CD4-positive, alpha-beta T cell (primary cell): ENCODE results near the gene NCK2. TPM values are rescaled to one million over a fixed set of nuclear protein-coding genes. Genes with fewer than 3 reads are reported as not detected.
A peak's percentile ranks its signal among the peaks of the same experiment; 100 is the strongest.

Experiments
- ATAC-seq: fragments of 200-7000 bp; cut with Tn5 transposase; one replicate; pipeline ENCODE4 v1.10.0; 2022; ENCODE audit warnings: mild to moderate bottlenecking; ENCODE audit not compliant: poor library complexity
- CTCF ChIA-PET: fragments of 350-600 bp; sonication (Branson Sonifier 250); formaldehyde crosslinking; loops from one replicate; lab custom pipeline; 2021; ENCODE audit warnings: antibody characterized with exemption, inconsistent platforms; lab: Charles Lee
- POLR2A ChIA-PET: fragments of 350-600 bp; sonication (Branson Sonifier 250); formaldehyde crosslinking; loops from one replicate; lab custom pipeline; 2021; ENCODE audit warnings: antibody characterized with exemption, inconsistent platforms; lab: Charles Lee
- DNase-seq, 14 experiments: peaks; one replicate each; pipeline ENCODE4 v3.0.0-alpha.2; 2013 to 2020; ENCODE audit warnings: mixed read lengths in 2 of 14
- H3K27ac ChIP-seq, 2 donors: one replicate each; pipeline versions ENCODE4 v1.5.1 to v1.7.0; 2013; ENCODE audit warnings: low read length in 2 of 2, low read depth in 1 of 2, mild to moderate bottlenecking in 1 of 2
- H3K27me3 ChIP-seq, 2 experiments: 1 replicate in 1 of 2; 2 replicates in 1 of 2; pipeline versions ENCODE4 v1.6.1 to v1.7.0; 2013; ENCODE audit warnings: low read length in 2 of 2, control low read depth in 1 of 2, mild to moderate bottlenecking in 1 of 2, moderate library complexity in 1 of 2; ENCODE audit not compliant: insufficient read depth in 2 of 2, control insufficient read depth in 1 of 2
- H3K36me3 ChIP-seq: one replicate; pipeline ENCODE4 v1.6.1; 2013; ENCODE audit warnings: low read length, control low read depth; ENCODE audit not compliant: insufficient read depth
- H3K4me1 ChIP-seq: one replicate; pipeline ENCODE4 v1.6.1; 2013; ENCODE audit warnings: low read length, control low read depth; ENCODE audit not compliant: insufficient read depth
- H3K4me3 ChIP-seq: one replicate; pipeline ENCODE4 v1.5.1; 2013; ENCODE audit warnings: mild to moderate bottlenecking, low read length, moderate library complexity
- H3K9me3 ChIP-seq, 2 experiments: 1 replicate in 1 of 2; 2 replicates in 1 of 2; pipeline versions ENCODE4 v1.6.1 to v1.7.0; 2013; ENCODE audit warnings: low read length in 2 of 2, mild to moderate bottlenecking in 2 of 2, control low read depth in 1 of 2, moderate library complexity in 1 of 2; ENCODE audit not compliant: control insufficient read depth in 1 of 2, insufficient read depth in 1 of 2
- H3K27ac Mint-ChIP-seq: one replicate; pipeline ENCODE4 v1.8.0; 2020; ENCODE audit warnings: mixed read lengths
- H3K27me3 Mint-ChIP-seq: one replicate; pipeline ENCODE4 v1.8.0; 2021; ENCODE audit warnings: mixed read lengths
- H3K36me3 Mint-ChIP-seq: one replicate; pipeline ENCODE4 v1.8.0; 2021; ENCODE audit warnings: low read depth, mixed read lengths
- H3K4me1 Mint-ChIP-seq: one replicate; pipeline ENCODE4 v1.8.0; 2021; ENCODE audit warnings: low read depth, mixed read lengths
- H3K4me3 Mint-ChIP-seq: one replicate; pipeline ENCODE4 v1.8.0; 2020; ENCODE audit warnings: mild to moderate bottlenecking, mixed read lengths
- H3K9me3 Mint-ChIP-seq: one replicate; pipeline ENCODE4 v1.8.0; 2020; ENCODE audit warnings: mixed read lengths
- CTCF ChIP-seq: fragments of 200-600 bp; IDR thresholded peaks from one replicate; pipeline ENCODE4 v1.8.0; 2022; ENCODE audit warnings: antibody characterized with exemption, mild to moderate bottlenecking
- intact Hi-C, 2 experiments: fragments of 100-400 bp; cut with DNase I in 1 of 2; cut with micrococcal nuclease in 1 of 2; formaldehyde crosslinking; loops; one replicate each; pipeline versions ENCODE4 v1.15.1 to v1.9.0; 2023 to 2025; cut with DNase I, micrococcal nuclease
- total RNA-seq, 174 experiments: library from RNA in 2 of 174; stranded (reverse) in 2 of 174; gene quantifications; one replicate each; pipeline ENCODE4 v1.2.3 and lab custom pipeline; 2021 to 2026

NCK2 gene
- total RNA-seq, 2 experiments from 2014 or later, result 92.1 to 92.3 TPM

DNA sequence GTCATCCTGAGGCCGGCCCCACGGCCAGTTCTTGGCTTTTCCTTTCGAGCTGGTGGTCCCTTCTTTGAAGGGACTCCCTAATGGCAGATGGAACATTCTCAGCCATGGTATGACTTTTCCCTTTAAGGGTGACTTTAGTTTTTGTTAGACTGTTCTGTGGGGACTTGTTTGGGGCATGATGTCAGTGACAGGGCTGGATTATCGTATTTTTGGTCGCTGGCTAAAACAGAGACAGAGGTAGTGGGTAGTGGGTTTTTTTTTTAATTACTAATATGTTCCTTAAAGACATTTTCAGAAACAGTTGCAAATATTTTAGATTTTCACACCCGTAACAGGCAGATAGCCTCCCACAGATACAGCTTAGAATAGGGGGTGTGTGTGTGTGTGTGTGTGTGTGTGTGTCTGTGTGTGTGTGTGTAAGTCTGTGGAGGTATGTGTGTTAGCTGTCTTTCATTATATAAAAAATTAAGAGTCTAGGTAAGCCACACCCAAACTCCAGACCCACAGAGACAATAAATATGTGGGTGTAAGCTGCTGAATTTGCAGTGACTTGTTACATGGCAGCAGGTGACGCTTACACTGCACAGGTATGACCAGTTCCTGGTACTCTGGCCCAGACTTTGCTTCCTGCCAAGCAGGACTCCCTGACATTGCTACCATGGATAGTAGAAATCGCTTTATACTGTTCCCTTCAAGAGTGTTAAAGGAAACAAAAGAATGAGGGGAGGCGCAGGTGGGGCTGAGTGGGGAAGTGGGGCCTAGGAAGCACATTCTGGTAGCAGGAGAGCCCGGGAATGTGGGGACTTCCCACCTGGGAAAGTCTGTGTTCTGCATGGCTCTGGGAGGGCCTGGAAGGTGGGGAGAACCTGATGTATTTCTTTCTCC, 20.9 kb downstream of the NCK2 start:
- H3K9me3 ChIP-seq, result peaks cover 0 to 7% of the 10 kb centered on the region in 2 experiments
- Mint-ChIP-seq H3K27ac (peak overlapping the region; percentile 98), H3K9me3 (no peaks in the 10 kb centered on the region), H3K4me3 (peak overlapping the region; percentile 60), H3K4me1 (peaks cover 100% of the 10 kb centered on the region), H3K27me3 (no peaks in the 10 kb centered on the region), H3K36me3 (peaks cover 71% of the 10 kb centered on the region)
- intact Hi-C loops, result no loop called here
- H3K4me1 ChIP-seq, result peaks cover 89% of the 10 kb centered on the region
- DNase-seq (peak in 6 of 14 experiments; percentile 28 to 74 (median 52)), ATAC-seq (peak; percentile 89)
- POLR2A ChIA-PET, result interaction anchor here (0.6 to 4.6 kb wide), 5 partner anchors 11 to 30 kb away, joined by 3 to 27 read pairs (median 9); no protein-coding TSS in a partner anchor
- H3K36me3 ChIP-seq, result peaks cover 37% of the 10 kb centered on the region
- no peak overlapping the region for H3K4me3 ChIP-seq
- peak overlapping the region; percentile 45 to 52 for H3K27ac ChIP-seq
- H3K27me3 ChIP-seq, result no peaks in the 10 kb centered on the region
- CTCF ChIA-PET, result interaction anchor here (1.4 kb wide), 1 partner anchor 12 kb away, joined by 3 read pairs; no protein-coding TSS in a partner anchor
- TF ChIP-seq CTCF, result no peak

DNA sequence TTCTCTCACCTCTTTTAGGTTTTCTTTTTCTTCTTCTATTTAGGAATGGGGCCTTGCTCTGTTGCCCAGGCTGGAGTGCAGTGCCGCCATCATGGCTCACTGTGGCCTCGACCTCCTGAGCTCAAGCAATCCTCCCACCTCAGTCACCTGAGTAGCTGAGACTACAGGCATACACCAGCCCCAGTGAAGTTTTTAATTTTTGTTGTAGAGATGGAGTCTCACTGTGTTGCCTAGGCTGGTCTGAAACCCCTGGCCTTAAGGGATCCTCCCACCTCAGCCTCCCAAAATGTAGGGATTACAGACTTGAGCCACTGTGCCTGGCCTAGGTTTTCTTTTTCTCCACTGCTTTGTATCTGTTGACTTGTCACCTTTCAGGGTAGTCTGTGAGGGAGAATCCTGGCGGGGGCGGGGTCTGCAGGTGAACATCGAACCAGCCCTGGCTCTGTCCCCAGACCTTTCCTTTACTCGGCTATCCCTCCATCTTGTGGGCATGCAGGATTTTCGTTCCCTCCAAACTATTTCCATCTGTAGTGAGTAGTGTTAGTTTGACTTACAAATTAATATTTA, 21.7 kb downstream of the NCK2 start:
- H3K4me3 Mint-ChIP-seq, result peak overlapping the region; percentile 60
- Histone ChIP-seq H3K4me1 (peaks cover 87% of the 10 kb centered on the region), H3K27ac (peak overlapping the region; percentile 37 to 52), H3K4me3 (no peak overlapping the region), H3K36me3 (peaks cover 35% of the 10 kb centered on the region), H3K27me3 (no peaks in the 10 kb centered on the region), H3K9me3 (peaks cover 0 to 7% of the 10 kb centered on the region in 2 experiments)
- H3K36me3 Mint-ChIP-seq, result peaks cover 71% of the 10 kb centered on the region
- no peak for TF ChIP-seq CTCF
- POLR2A ChIA-PET, result interaction anchor here (1.0 to 3.2 kb wide), 5 partner anchors 8 to 20 kb away, joined by 3 to 18 read pairs (median 3); no protein-coding TSS in a partner anchor
- H3K27ac Mint-ChIP-seq, result peak overlapping the region; percentile 98
- H3K9me3 Mint-ChIP-seq, result no peaks in the 10 kb centered on the region
- ATAC-seq, result no peak
- peaks cover 96% of the 10 kb centered on the region for H3K4me1 Mint-ChIP-seq
- CTCF ChIA-PET, result interaction anchor here (1.4 kb wide), 1 partner anchor 11 kb away, joined by 3 read pairs; no protein-coding TSS in a partner anchor
- intact Hi-C loops, result no loop called here
- no peak for DNase-seq
- H3K27me3 Mint-ChIP-seq, result no peaks in the 10 kb centered on the region

- DNase-seq, result no peak
- POLR2A ChIA-PET, result interaction anchor here (1.4 to 2.3 kb wide), 3 partner anchors 12 to 22 kb away, joined by 3 to 9 read pairs (median 6); no protein-coding TSS in a partner anchor
- Histone ChIP-seq H3K27ac (peak overlapping the region in 1 of 2 donors; percentile 32), H3K4me3 (no peak overlapping the region), H3K27me3 (no peaks in the 10 kb centered on the region), H3K9me3 (peaks cover 0 to 7% of the 10 kb centered on the region in 2 experiments), H3K36me3 (peaks cover 42% of the 10 kb centered on the region), H3K4me1 (peaks cover 87% of the 10 kb centered on the region)
- Mint-ChIP-seq H3K4me3 (peak overlapping the region; percentile 23), H3K9me3 (no peaks in the 10 kb centered on the region), H3K27me3 (no peaks in the 10 kb centered on the region), H3K36me3 (peaks cover 80% of the 10 kb centered on the region), H3K27ac (peak overlapping the region; percentile 98), H3K4me1 (peaks cover 96% of the 10 kb centered on the region)
- CTCF ChIA-PET, result no interaction called here
- ATAC-seq, result no peak
- intact Hi-C loops, result no loop called here
- TF ChIP-seq CTCF, result no peak
These were observed 23.5 kb downstream of the NCK2 start for GRCh38 chr2:105768176-105768575.
